GM21526 (cell line): ENCODE measurements around the gene SYNGR3.

ENCODE experiments used
- ATAC-seq: cut with Tn5 transposase; IDR thresholded peaks from one replicate; pipeline ENCODE4 v1.9.1; 2021; ENCODE audit warnings: moderate library complexity; ENCODE audit not compliant: unreplicated experiment, low FRiP score

The SYNGR3 gene

DNA sequence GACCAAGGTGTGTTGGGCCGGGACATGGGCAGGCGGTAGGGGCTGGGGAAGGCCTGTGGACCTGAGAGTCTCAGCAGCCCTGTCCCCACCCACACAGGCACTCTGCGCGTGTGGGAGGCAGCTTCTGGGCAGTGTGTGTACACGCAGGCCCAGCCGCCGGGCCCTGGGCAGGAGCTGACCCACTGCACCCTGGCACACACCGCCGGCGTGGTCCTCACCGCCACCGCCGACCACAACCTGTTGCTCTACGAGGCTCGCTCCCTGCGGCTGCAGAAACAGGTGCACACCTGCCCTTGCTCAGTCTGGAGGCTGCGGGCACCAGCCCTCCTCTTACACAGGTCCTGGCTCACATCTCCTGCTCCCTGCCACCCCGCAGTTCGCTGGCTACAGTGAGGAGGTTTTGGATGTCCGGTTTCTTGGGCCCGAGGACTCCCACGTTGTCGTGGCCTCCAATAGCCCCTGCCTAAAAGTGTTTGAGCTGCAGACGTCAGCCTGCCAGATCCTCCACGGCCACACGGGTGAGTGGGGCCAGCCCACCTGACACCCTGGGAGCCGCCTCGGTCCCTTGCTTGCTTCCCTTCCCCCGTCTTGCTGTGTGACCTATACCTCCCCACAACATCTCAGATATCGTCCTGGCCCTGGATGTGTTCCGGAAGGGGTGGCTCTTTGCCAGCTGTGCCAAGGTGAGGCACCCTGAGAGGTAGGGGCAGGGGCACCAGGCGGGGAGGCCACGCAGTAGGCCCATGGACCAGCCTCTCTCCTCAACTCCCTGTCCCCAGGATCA lies 14.1 kb upstream of the SYNGR3 start:
- ATAC-seq: no peak

DNA sequence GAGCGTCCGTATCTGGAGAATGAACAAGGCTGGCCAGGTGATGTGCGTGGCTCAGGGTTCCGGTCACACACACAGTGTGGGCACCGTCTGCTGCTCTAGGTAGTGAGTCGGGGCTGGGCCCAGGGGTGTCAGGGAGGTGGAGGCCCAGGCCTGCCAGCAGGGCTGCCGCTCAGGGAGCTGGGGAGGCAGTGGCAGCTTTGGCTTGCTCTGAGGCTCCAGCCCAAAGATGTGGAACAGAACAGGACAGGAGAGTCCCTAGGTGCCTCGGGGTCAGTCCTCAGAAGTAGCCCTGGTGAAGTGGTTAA lies 13.6 kb upstream of the SYNGR3 start:
- no peak for ATAC-seq

DNA sequence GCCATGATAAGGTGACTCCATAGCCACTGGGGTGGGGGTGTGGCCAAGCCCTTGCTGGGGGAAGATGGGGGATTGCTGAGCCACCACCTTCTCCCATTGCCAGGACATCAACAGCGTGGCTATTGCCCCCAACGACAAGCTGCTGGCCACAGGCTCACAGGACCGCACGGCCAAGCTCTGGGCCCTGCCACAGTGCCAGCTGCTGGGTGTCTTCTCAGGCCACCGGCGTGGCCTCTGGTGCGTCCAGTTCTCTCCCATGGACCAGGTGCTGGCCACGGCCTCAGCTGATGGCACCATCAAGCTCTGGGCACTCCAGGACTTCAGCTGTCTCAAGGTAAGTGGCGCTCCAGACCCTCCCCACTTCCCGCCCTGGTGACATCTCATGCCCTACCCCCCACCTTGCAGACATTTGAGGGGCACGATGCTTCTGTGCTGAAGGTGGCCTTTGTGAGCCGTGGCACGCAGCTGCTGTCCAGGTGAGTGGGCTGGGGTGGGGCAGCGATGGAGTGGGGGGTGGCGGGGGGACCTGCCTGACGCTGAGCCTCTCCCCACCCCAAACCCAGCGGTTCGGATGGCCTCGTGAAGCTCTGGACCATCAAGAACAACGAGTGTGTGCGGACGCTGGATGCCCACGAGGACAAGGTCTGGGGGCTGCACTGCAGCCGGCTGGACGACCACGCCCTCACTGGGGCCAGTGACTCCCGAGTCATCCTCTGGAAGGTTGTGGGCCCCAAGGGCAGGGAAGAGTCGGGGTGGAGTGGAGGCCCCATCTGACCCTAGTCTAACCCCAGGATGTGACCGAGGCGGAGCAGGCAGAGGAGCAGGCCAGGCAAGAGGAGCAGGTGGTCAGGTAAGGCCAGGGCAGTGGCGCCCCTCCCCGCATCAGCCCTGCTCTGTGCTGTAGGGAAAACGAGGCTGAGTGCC lies 12.6 kb upstream of the SYNGR3 start:
- ATAC-seq: no peak

- no peak for ATAC-seq
Measured at GRCh38 chr16:1977875-1978268, 11.9 kb upstream of the SYNGR3 start.

DNA sequence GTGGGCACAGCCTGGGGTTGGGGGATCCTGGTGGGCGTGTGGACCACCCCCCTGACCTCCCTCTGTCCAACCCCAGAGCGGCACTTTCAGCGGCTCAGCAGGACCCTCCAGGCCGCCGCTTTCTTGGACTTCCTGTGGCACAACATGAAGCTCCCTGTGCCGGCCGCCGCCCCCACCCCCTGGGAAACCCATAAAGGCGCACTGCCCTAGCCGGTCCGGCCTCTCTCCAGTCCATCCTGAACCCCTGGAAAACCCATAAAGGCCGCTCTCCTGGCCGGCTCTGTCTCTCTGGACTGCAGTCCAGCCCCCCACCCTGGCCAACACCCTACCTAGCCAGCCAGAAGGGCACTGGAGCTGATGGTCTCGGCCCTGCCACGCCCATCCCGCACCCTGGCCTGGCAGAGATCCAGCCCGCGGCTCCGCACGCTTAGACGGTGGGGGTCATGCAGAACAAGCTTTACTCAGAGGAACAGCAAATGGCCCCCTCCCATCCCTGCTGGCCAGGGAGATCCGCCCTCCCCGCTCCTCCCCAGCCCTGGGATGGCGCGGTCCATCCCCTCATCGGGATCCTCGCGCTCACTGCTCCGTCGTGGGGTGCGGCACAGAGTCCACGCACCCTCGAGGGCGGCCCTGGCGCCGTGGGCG lies 11.2 kb upstream of the SYNGR3 start:
- no peak for ATAC-seq

DNA sequence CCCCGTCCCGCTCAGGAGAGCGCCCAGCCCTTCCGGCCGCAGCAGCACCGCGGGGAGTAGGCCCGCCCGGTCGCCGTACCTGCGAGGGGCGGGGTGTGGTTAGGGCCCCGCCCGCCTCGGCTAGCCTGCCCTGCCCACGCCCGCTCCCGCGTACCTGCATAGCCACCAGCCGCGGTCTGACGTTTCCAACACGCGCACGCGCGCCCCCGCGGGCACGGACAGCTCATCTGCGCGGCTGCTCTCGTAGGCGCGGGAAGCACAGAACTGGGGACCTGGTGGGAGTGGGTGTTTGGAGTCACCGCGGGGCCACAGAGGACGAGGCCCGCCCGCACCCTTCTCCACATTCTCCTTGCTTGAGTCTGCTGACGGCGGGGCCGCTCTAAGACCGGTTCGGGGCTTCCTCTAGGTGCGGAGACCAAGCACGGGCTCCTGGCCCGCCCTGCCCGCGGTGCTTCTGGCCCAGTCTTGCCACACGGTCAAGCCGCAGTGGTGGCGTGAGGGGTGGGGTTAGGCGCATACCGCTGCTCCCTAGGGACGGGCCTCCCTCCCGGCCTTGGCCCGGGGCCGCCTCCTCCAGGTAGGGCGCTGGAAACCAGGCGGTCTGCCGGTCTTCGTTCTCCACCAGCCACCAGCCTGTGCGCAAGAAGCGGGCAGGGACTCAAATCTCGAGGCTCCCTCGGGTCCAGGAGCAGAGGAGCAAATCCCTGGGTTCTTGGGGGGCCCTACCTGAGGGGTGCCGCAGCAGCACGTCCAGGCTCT lies 10.3 kb upstream of the SYNGR3 start:
- ATAC-seq: no peak

DNA sequence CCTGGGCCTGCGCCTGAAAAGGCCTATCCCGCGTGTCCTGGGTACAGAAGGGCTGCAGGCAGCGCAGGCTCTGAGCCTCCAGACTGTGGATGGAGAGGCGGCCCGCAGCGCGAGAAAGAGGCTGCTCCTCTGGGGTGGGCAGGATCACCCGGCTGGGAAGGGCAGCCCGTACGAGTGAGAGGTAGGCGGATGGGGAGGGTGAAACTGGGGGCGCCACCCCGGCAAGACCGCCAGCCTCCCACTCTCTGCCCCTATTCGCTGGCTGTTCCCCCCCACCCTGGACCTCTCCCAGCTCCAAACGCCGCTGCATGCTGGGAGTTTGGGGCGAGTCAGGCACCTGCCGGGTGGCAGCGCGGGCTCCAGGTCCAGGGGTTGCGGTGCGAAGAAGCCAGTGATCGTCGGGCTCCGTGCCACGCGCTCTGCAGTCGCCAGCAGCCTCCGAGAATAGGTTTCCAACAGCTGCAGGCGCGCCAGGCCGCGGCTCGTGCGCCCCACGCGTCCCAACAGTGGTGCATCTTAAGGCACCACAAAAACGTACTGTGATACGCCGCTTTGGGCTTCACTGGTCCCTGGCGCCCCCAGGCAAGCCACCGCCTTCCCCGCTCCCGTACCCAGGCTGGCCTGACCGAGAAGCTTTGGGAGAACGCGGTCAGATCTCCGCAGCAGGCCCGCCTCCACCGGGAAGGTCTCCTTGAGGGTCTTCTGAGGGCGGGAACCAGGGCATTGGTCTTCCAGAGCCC lies 9.6 kb upstream of the SYNGR3 start:
- no peak for ATAC-seq

DNA sequence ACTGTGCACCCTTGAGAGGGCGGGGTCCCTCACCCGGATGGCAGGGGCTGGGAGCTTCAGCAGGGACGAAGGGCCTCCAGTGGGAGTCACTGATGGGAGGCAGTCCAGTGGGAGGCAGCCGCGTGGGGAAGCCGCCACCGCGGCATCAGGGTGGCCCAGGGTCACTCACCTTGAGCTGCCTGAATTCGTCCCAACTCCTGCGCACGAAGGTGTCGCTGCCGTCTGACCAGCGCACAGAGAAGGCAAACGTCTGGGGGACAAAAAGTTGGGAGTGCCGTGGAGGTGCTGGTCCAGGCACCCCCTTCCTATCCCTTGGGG lies 9.0 kb upstream of the SYNGR3 start:
- no peak for ATAC-seq

- no peak for ATAC-seq
Measured at GRCh38 chr16:1981398-1981836, 8.4 kb upstream of the SYNGR3 start, which contains the start of gene NOXO1. Gene NOXO1, minus strand, starts transcription at chr16:1981469. Its CDS starts 290 bp downstream, at chr16:1981179.

DNA sequence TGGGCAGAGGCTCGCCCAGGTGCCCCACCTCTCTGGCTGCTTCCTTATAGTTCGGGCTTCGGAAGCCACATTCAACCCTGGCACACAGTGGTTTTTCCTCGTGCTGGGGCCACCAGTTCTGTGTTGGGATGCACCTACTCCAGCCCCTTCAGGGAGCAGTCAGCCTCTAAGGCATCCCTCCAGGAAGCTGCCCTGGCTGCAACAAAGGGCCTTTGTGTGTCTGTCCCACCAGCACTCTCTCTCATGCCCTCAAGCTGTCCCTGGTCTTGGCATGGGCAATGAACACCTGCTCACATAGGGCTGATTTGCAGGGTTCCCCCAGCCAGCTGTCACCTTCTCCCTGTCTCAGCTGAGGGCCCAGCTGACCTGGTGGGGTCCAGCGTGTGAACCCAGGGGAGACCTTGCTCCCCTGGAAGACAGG lies 7.7 kb upstream of the SYNGR3 start:
- ATAC-seq: no peak

GRCh38 chr16:1982991-1983543 lies 6.7 kb upstream of the SYNGR3 start:
- ATAC-seq: no peak

DNA sequence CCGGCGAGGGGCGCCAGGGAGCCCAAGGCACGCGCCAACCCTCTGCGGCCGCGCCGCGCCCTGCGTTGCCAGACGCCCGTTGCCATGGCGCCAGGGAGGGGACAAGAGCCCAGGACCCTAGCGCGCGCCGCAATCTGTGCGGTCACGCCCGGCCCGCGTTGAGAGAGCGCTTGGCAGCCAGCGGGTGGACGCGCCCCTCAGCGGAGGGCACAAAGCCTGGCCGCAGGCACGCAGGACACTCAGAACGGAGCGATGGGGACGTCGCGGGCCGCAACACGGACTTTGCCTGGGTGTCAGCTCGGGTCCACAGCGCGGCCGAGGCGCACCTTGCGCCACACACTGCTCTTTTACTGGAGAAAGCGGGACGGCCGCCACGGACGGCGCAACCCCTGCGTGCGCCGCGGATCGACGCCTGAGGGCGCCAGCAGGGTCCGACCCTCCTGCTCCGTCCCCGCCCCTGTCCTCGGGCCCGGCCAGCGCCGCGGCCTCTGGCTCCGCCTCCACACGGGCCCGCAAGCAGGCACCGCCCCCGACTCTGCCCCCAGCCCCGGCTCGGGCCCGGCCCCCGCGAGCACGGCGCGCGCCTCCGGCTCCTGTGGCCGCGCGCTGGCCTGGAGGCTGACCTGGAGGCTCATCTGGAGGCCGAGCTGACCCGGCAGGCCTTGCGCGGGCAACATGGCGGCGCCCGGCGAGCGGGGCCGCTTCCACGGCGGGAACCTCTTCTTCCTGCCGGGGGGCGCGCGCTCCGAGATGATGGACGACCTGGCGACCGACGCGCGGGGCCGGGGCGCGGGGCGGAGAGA lies 6.0 kb upstream of the SYNGR3 start, which contains the start of gene GFER:
Gene GFER (plus strand): TSS at position 650 of the 803 bp plus-strand sequence. CDS start 26 bp downstream, at position 676.
- peak; percentile 54 for ATAC-seq

GRCh38 chr16:1984347-1985225 lies 5.2 kb upstream of the SYNGR3 start:
- ATAC-seq: no peak

GRCh38 chr16:1985466-1986150 lies 4.2 kb upstream of the SYNGR3 start:
- ATAC-seq: no peak

GRCh38 chr16:1987198-1987597 lies 2.6 kb upstream of the SYNGR3 start:
- no peak for ATAC-seq

DNA sequence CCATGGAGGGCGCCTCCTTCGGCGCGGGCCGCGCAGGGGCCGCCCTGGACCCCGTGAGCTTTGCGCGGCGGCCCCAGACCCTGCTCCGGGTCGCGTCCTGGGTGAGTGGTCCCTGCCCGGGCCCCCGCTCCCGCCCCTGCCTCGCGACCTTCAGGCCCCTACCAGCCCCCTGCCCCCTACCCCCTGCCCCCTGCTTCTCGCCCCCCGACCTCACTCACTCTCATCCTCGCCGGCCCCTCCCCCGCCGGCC lies 256 bp downstream of the SYNGR3 start:
- ATAC-seq: no peak

GRCh38 chr16:1990351-1991134 lies 773 bp downstream of the SYNGR3 start:
- ATAC-seq: no peak
